Tibial artery (tissue), 4 donors: ENCODE results near the gene ME1.
"Not testable (repeated sequence)": the region's sequence is repeated elsewhere in the genome, so short reads cannot be mapped to it uniquely, and the experiment has no call there.

Source experiments
- DNase-seq, 2 donors: peaks; one replicate each; pipeline ENCODE4 v3.0.0-alpha.2; 2019
- H3K27ac ChIP-seq, 2 donors: fragments of 200-600 bp; sonication (generic) in 1 of 2; 1 replicate in 1 of 2; 2 replicates in 1 of 2; pipeline ENCODE4 v1.5.1; 2018 to 2019; ENCODE audit warnings: mild to moderate bottlenecking in 1 of 2
- H3K27me3 ChIP-seq, 2 donors: fragments of 200-600 bp; sonication (generic) in 1 of 2; one replicate each; pipeline versions ENCODE4 v1.5.1 to v1.6.0; 2016 to 2019
- H3K36me3 ChIP-seq, 3 donors: fragments of 200-600 bp; sonication (generic) in 2 of 3; one replicate each; pipeline ENCODE4 v1.5.1; 2016 to 2019; ENCODE audit warnings: mild to moderate bottlenecking in 2 of 3
- H3K4me1 ChIP-seq, 4 donors: fragments of 200-600 bp; sonication (generic) in 2 of 4; 1 replicate in 3 of 4; 2 replicates in 1 of 4; pipeline ENCODE4 v1.5.1; 2016 to 2019
- H3K4me3 ChIP-seq, 2 donors: fragments of 200-600 bp; sonication (generic) in 1 of 2; 1 replicate in 1 of 2; 2 replicates in 1 of 2; pipeline ENCODE4 v1.5.1; 2018 to 2019; ENCODE audit warnings: mild to moderate bottlenecking in 2 of 2
- H3K9me3 ChIP-seq, 3 donors: fragments of 200-600 bp; sonication (generic) in 1 of 3; one replicate each; pipeline ENCODE4 v1.5.1; 2016 to 2019
- intact Hi-C: fragments of 100-400 bp; cut with DNase I; formaldehyde crosslinking; loops from one replicate; pipeline ENCODE4 v1.15.0; 2023; ENCODE audit warnings: low total_unique reads
- TF ChIP-seq, protein P1 (sequence below), 2 experiments: fragments of 200-600 bp in 1 of 2; fragments of 450-650 bp in 1 of 2; IDR thresholded peaks; one replicate each; pipeline ENCODE4 v1.5.1; 2017 to 2019; ENCODE audit warnings: antibody characterized with exemption in 2 of 2, mild to moderate bottlenecking in 1 of 2, moderate library complexity in 1 of 2

The ME1 gene

DNA sequence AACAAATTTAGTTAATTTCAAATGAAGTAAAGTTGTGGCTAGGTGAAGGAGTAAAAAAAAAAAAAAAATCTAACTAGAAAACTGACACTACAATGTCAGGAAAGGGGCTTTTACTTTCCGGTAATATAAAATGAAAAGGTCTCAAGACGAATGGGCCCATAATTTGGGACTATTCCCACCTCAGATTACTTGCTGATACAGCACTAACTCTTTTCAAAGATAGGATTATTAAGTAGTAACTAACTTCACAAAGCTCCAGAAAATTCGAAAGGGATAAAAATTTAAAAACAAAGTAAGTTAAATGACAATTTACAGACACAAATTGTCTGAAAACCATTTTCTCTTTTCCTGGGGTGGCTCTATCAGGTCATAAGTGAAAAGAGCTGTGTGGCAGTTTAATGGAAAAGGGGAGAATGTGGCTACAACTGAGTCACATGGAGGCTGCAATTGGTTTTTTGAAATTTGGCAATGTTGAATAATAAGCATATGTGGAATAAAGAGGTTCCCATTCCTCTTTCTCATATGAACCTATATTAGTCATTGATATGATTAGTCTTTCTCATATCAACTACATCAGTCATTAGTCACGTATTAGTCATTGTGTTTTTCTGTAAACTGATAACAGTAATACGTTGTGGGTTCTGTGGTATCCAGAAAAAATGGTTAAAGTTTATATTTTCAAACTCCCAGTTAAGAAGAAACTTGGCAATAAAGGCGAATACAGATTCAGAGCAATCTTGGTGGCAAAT is 159.7 kb downstream of the ME1 start:
- intact Hi-C loops = no loop called here
- Histone ChIP-seq H3K27ac (no peak overlapping the region), H3K27me3 (no peaks in the 10 kb centered on the region), H3K36me3 (no peaks in the 10 kb centered on the region), H3K9me3 (no peaks in the 10 kb centered on the region), H3K4me3 (no peak overlapping the region), H3K4me1 (peaks cover 0 to 36% (median 0%) of the 10 kb centered on the region in 4 donors)
- TF ChIP-seq, protein P1, sequence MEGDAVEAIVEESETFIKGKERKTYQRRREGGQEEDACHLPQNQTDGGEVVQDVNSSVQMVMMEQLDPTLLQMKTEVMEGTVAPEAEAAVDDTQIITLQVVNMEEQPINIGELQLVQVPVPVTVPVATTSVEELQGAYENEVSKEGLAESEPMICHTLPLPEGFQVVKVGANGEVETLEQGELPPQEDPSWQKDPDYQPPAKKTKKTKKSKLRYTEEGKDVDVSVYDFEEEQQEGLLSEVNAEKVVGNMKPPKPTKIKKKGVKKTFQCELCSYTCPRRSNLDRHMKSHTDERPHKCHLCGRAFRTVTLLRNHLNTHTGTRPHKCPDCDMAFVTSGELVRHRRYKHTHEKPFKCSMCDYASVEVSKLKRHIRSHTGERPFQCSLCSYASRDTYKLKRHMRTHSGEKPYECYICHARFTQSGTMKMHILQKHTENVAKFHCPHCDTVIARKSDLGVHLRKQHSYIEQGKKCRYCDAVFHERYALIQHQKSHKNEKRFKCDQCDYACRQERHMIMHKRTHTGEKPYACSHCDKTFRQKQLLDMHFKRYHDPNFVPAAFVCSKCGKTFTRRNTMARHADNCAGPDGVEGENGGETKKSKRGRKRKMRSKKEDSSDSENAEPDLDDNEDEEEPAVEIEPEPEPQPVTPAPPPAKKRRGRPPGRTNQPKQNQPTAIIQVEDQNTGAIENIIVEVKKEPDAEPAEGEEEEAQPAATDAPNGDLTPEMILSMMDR (IDR thresholded peaks at IDR 0.05) = no peak
- no peak for DNase-seq

DNA sequence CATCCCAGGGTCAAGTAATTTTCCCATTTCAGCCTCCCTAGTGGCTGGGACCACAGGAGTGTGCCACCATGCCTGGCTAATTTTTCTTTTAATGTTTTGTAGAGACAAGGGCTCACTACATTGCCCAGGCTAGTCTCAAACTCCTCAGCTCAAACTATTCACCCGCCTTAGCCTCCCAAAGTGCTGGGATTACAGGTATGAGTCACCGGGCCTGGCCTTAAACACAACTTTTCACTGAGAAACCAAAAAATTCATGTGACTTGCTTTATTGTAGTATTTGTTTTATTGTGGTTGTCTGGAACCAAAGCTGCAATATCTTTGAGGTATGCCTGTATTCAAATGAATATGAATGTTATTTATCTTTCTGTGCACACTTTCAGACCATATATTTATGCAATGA is 165.5 kb downstream of the ME1 start:
- Histone ChIP-seq H3K27ac (no peak overlapping the region), H3K4me3 (no peak overlapping the region), H3K4me1 (peaks cover 0 to 13% (median 0%) of the 10 kb centered on the region in 4 donors), H3K36me3 (no peaks in the 10 kb centered on the region), H3K9me3 (no peaks in the 10 kb centered on the region), H3K27me3 (no peaks in the 10 kb centered on the region)
- DNase-seq = no peak
- intact Hi-C loops = no loop called here
- TF ChIP-seq, protein P1 (IDR thresholded peaks at IDR 0.05) = no peak

DNA sequence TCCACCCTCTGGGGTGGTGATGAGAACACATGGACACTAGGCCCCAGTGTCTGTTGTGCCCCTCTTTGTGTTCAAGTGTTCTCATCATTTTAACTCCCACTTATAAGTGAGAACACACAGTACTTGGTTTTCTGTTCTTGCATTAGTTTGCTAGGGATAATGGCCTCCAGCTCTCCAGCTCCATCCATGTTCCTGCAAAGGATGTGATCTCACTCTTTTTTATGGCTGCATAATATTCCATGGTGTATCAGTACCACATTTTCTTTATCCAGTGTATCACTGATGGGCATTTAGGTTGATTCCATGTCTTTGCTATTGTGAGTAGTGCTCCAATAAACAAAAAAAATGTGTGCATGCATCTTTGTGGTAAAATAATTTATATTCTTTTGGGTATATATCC is 170.3 kb downstream of the ME1 start:
- Histone ChIP-seq H3K27ac (no peak overlapping the region), H3K27me3 (no peaks in the 10 kb centered on the region), H3K4me3 (no peak overlapping the region), H3K36me3 (no peaks in the 10 kb centered on the region), H3K9me3 (no peaks in the 10 kb centered on the region), H3K4me1 (no peaks in the 10 kb centered on the region)
- intact Hi-C loops = no loop called here
- TF ChIP-seq, protein P1 (IDR thresholded peaks at IDR 0.05) = no peak
- DNase-seq = no peak

DNA sequence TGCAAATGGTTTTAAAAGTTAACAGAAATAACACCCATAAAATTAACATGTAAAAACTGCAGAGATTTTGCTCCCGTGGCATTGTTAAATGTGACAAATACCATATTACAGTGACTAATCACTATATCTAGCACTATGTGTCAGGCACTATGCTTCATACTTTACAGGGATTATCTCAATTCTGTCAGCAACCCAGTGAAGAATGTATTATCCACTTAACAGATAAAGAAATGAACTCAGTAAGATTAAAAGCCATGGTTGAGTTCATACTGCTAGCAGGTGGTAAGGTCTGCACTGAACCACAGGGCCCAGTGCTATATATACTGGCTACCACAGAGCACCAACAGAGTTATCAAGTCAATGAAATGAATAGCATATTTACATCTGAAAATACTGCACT is 172.3 kb downstream of the ME1 start:
- Histone ChIP-seq H3K4me1 (no peaks in the 10 kb centered on the region), H3K27ac (no peak overlapping the region), H3K9me3 (no peaks in the 10 kb centered on the region), H3K4me3 (no peak overlapping the region), H3K36me3 (no peaks in the 10 kb centered on the region), H3K27me3 (no peaks in the 10 kb centered on the region)
- intact Hi-C loops = no loop called here
- DNase-seq = no peak
- TF ChIP-seq, protein P1 (IDR thresholded peaks at IDR 0.05) = no peak

DNA sequence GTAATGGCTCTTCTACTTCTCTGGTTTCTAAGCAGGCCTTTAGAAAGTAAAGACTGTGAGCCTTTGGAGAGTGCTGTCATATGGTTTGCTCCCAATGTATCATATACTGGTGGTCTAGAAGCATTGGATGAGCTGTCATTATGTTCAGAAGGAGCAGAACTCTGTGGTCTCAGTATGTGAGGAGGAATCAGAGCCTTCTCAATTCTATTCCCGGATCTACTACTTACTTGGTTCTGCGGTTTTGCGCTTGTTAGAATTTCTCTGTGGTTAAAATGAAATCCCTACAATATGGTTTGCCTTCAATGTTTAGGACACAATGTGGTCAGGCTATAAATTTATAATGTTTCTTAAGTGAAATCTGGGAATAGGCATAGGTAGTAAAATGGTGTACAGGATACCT is 173.1 kb downstream of the ME1 start:
- Histone ChIP-seq H3K27me3 (no peaks in the 10 kb centered on the region), H3K4me1 (peaks cover 0 to 2% (median 0%) of the 10 kb centered on the region in 4 donors), H3K27ac (no peak overlapping the region), H3K36me3 (peaks cover 0 to 1% (median 0%) of the 10 kb centered on the region in 3 donors), H3K9me3 (no peaks in the 10 kb centered on the region), H3K4me3 (no peak overlapping the region)
- TF ChIP-seq, protein P1 (IDR thresholded peaks at IDR 0.05) = no peak
- intact Hi-C loops = no loop called here
- no peak for DNase-seq

DNA sequence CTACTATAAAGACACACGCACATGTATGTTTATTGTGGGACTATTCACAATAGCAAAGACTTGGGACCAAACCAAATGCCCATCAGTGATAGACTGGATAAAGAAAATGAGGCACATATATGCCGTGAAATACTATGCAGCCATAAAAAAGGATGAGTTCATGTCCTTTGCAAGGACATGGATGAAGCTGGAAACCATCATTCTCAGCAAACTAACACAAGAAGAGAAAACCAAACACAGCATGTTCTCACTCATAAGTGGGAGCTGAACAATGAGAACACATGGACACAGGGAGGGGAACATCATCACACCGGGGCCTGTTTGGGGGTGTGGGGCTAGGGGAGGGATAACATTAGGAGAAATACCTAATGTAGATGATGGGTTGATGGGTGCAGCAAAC is 174.1 kb downstream of the ME1 start:
- intact Hi-C loops, H3K36me3 ChIP-seq, H3K27ac ChIP-seq, DNase-seq, H3K4me1 ChIP-seq, H3K9me3 ChIP-seq, H3K4me3 ChIP-seq, H3K27me3 ChIP-seq: not testable (repeated sequence)
